GM21576 (cell line): ENCODE results near the gene PAX9.

Experiments used
- ATAC-seq: cut with Tn5 transposase; IDR thresholded peaks from one replicate; pipeline ENCODE4 v1.9.1; 2021; ENCODE audit warnings: mild to moderate bottlenecking, moderate library complexity; ENCODE audit not compliant: unreplicated experiment

The PAX9 gene

GRCh38 chr14:36726128-36726527 is 64.5 kb downstream of the PAX9 start:
- no peak for ATAC-seq
